ENCODE data around the gene ABCC8.

The ABCC8 gene

DNA sequence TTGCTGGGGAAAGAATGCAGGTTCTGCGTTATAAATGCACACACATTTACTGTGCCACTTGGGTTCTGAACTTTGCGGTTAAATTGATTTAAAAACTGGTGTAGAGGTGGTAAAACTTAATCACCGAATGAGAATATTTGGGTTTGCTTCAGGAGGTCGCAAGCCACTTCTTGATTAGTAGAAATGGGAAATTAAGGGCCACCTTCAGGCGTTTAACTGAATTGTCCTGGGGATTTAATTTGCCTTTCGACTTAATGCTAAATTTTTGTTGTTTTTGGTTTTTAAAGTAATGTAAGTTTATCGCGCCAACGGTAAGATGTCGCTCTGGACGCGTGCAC, 125.5 kb downstream of the ABCC8 start:
- DNase-seq (ENCODE audit: low read depth in 2 of 2), result no peak

DNA sequence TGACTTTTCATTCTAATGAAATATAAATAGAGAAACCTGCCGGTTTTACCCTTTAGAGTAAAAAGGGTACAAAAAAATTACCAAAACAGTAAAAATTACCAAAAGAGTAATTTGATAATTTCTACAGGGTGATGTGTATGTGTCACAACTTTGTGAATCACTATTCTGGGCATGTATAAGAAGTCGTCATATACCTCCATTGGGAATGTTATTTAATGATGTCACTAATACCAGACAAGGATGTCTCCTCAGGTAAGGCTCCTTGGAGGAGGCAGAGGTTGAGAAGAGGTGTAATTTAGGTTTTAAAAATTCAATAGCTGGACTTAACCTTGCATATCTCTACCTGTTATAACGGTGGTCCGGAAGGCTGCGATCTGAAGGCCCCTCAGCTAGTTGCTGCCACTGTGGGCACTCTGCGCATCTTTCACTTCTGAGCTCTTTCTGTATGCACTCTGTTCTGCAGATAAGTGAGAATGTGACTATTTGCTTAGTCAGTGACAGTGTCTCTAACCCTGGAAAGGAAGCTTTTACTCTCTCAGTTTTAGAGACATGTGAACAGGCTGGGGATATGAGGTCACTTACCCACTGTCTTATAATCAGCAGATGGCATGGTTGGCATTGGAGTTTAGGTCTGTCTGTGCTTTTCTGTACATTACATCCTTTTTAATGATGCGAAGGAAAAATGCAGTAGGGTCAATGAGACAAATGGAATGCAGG, 126.0 kb downstream of the ABCC8 start:
- no peak for DNase-seq (ENCODE audit: low read depth in 2 of 2)

DNA sequence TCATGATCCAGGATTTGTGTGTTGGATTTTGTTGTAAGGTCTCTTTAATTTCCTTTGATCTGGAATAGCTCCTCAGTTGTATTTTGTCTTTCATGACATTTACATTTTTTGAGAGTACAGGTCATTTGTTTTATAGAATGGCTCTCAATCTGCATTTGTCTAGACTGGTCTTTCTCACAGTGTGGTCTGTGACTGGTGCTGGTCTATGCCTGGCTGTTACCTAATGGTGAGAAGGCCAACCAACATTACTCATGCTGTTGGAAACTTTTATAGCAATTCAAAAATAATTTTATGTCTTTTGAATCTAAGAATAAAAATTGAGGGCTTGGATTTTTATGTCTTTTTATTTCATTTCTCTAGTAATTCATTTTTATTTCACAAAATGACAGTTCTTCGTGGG, 129.0 kb downstream of the ABCC8 start:
- no peak for DNase-seq (ENCODE audit: low read depth in 2 of 2)

DNA sequence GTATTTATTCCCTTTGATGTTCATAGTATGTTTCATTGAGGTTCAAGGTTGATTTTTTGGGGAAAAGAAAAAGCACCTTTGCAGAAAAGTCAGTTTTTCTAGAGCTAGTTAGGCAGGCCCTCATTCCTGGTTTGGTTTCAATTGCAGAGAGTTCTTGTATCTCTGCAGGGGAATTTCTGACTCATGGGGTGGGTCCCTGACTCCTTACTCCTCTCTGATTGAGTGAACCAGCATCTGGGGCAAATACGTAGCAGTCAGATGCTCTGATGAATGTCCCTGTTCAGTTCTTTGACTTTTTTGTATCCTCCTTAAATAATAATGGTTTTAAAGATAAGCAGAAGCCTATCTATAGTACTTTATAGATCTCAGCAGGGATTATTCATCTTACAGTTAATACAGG, 132.7 kb downstream of the ABCC8 start:
- peak; percentile 44 to 45 for DNase-seq (ENCODE audit: low read depth in 2 of 2)

DNA sequence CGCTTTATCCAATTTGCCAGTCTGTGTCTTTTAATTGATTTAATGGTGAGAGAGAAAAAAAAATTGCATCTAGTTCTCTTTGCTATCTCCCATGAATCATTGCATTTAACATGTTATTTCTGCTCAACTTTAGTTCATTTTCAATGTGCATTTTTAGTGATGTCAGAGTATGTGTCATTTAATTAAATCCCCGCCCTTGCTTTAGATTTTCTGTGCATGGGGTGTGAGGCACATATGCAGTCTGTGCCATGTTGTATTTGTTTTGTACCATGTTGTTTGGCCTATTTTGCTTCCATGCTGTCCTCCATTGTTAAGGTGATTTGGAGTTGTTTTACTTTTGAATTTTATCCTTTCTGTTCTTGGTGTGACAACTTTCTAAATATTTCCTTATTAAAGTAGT, 133.4 kb downstream of the ABCC8 start:
- DNase-seq (ENCODE audit: low read depth in 2 of 2), result no peak

All from stimulated activated CD4-positive, alpha-beta T cell treated with anti-CD3 and anti-CD28 coated beads, Interleukin-15, amount 100 ng/mL, for 48 hours (primary cell).